Caco-2 (cell line): ENCODE measurements around the gene PRAC2. TPM values are rescaled to one million over a fixed set of nuclear protein-coding genes. Genes with fewer than 3 reads are reported as not detected.

ENCODE experiments used
- BruUV-seq: library from RNA; stranded (reverse); fragments of 400-500 nt; replicated peaks from 2 replicates; lab custom pipeline; 2021; lab: Mats Ljungman, UMichigan
- CTCF ChIA-PET: fragments of 300-600 bp; sonication (Branson Sonifier 250); formaldehyde crosslinking; loops from one replicate; lab custom pipeline; 2022; ENCODE audit warnings: antibody characterized with exemption; lab: Charles Lee
- POLR2A ChIA-PET: fragments of 300-600 bp; sonication (Branson Sonifier 250); formaldehyde crosslinking; loops from one replicate; lab custom pipeline; 2022; ENCODE audit warnings: antibody characterized with exemption; lab: Charles Lee
- DNase-seq, 2 experiments: peaks; one replicate each; pipeline versions ENCODE4 v3.0.0 to v3.0.0-alpha.2; 2020 to 2022
- H3K27me3 ChIP-seq: replicated peaks from 2 replicates; pipeline ENCODE4 v1.6.0; 2011; ENCODE audit warnings: low read length; ENCODE audit not compliant: control insufficient read depth, insufficient read depth
- H3K36me3 ChIP-seq: 2 replicates; pipeline ENCODE4 v1.5.1; 2011; ENCODE audit warnings: low read length; ENCODE audit not compliant: control insufficient read depth, insufficient read depth
- H3K4me1 ChIP-seq: fragments of 250-450 bp; sonication (Bioruptor Pico); 2 replicates; pipeline ENCODE4 v1.5.1; 2020; ENCODE audit warnings: mild to moderate bottlenecking
- H3K4me3 ChIP-seq: 2 replicates; pipeline ENCODE4 v1.5.1; 2011; ENCODE audit warnings: low read depth, mild to moderate bottlenecking, control low read depth, low read length
- H3K9me3 ChIP-seq: fragments of 250-450 bp; sonication (Bioruptor Pico); 2 replicates; pipeline ENCODE4 v1.5.1; 2020; ENCODE audit warnings: mild to moderate bottlenecking, moderate library complexity
- H3K27ac Mint-ChIP-seq: one replicate; pipeline ENCODE4 v1.8.0; 2022; ENCODE audit warnings: mixed read lengths; ENCODE audit not compliant: unreplicated experiment
- H3K27me3 Mint-ChIP-seq: one replicate; pipeline ENCODE4 v1.8.0; 2022; ENCODE audit warnings: mixed read lengths; ENCODE audit not compliant: insufficient read depth, unreplicated experiment
- H3K36me3 Mint-ChIP-seq: one replicate; pipeline ENCODE4 v1.8.0; 2022; ENCODE audit warnings: mild to moderate bottlenecking, mixed read lengths; ENCODE audit not compliant: insufficient read depth, unreplicated experiment
- H3K4me1 Mint-ChIP-seq: one replicate; pipeline ENCODE4 v1.8.0; 2022; ENCODE audit warnings: low read depth, mixed read lengths; ENCODE audit not compliant: unreplicated experiment
- H3K4me3 Mint-ChIP-seq: one replicate; pipeline ENCODE4 v1.8.0; 2022; ENCODE audit warnings: mild to moderate bottlenecking, moderate library complexity, mixed read lengths; ENCODE audit not compliant: unreplicated experiment
- H3K9me3 Mint-ChIP-seq: one replicate; pipeline ENCODE4 v1.8.0; 2022; ENCODE audit warnings: mixed read lengths; ENCODE audit not compliant: unreplicated experiment
- intact Hi-C: fragments of 100-400 bp; cut with micrococcal nuclease; formaldehyde crosslinking; loops from one replicate; pipeline ENCODE4 v1.10.0; 2022; ENCODE audit not compliant: unreplicated experiment
- microRNA-seq: library from miRNA; unstranded; fragments of <30 nt; microRNA quantifications from one replicate; pipeline ENCODE4 v1.2.0, GENCODE V29; 2022
- total RNA-seq: library from RNA; stranded (reverse); gene quantifications from 2 replicates; pipeline ENCODE4 v1.2.3, GENCODE V29; 2022
- TF ChIP-seq, protein P1 (sequence below), 2 experiments: fragments of 200-600 bp in 1 of 2; IDR thresholded peaks; 1 replicate in 1 of 2; 2 replicates in 1 of 2; pipeline versions ENCODE4 v1.5.1 to v1.8.0; 2011 to 2022; ENCODE audit warnings: antibody characterized with exemption in 1 of 2, control low read depth in 1 of 2, inconsistent platforms in 1 of 2, low read depth in 1 of 2, low read length in 1 of 2, mild to moderate bottlenecking in 1 of 2, moderate library complexity in 1 of 2; ENCODE audit not compliant: insufficient read depth in 1 of 2, severe bottlenecking in 1 of 2, unreplicated experiment in 1 of 2

Gene PRAC2
- total RNA-seq, 1 experiment from 2014 or later, result not detected

DNA sequence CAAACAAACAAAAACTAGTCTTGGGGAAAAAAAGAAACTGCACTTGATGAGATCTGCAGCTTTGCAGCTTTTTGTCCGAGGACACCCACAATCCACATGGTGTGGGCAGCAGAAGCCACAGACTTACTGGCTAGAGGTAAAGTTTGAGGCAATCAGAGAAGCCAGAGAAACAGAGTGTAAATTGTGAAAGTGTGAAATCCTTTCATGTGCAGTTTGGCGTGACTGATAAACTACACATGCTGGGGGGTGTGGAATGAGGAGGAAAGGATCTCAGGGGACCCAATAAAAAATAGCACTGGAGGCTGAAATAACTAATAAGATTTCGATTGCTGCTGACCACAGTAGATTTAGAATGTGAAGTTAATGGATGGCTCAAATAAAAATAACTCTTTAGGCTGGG lies 48.0 kb downstream of the PRAC2 start:
- no peak overlapping the region for H3K4me3 Mint-ChIP-seq
- peaks cover 6% of the 10 kb centered on the region for H3K9me3 Mint-ChIP-seq
- Histone ChIP-seq H3K9me3 (0 out of 2 replicates have a peak, but pooled peaks cover 4% of the 10 kb centered on the region), H3K4me1 (no peaks in the 10 kb centered on the region), H3K27me3 (no peaks in the 10 kb centered on the region), H3K4me3 (no peak overlapping the region), H3K36me3 (no peaks in the 10 kb centered on the region)
- no peaks in the 10 kb centered on the region for H3K4me1 Mint-ChIP-seq
- H3K27ac Mint-ChIP-seq, result no peak overlapping the region
- H3K36me3 Mint-ChIP-seq, result no peaks in the 10 kb centered on the region
- ChIA-PET CTCF (interaction anchor here (0.6 kb wide), 1 partner anchor 43 kb away, joined by 3 read pairs; the partner anchor contains the start of gene HOXB13), POLR2A (no interaction called here)
- H3K27me3 Mint-ChIP-seq, result peaks cover 6% of the 10 kb centered on the region
- DNase-seq, result no peak
- intact Hi-C loops, result no loop called here
- TF ChIP-seq, protein P1, sequence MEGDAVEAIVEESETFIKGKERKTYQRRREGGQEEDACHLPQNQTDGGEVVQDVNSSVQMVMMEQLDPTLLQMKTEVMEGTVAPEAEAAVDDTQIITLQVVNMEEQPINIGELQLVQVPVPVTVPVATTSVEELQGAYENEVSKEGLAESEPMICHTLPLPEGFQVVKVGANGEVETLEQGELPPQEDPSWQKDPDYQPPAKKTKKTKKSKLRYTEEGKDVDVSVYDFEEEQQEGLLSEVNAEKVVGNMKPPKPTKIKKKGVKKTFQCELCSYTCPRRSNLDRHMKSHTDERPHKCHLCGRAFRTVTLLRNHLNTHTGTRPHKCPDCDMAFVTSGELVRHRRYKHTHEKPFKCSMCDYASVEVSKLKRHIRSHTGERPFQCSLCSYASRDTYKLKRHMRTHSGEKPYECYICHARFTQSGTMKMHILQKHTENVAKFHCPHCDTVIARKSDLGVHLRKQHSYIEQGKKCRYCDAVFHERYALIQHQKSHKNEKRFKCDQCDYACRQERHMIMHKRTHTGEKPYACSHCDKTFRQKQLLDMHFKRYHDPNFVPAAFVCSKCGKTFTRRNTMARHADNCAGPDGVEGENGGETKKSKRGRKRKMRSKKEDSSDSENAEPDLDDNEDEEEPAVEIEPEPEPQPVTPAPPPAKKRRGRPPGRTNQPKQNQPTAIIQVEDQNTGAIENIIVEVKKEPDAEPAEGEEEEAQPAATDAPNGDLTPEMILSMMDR (IDR thresholded peaks at IDR 0.05; ENCODE audit: insufficient read depth in 1 of 2, low read depth in 1 of 2, low read length in 1 of 2, severe bottlenecking in 1 of 2, unreplicated experiment in 1 of 2), result no peak
- BruUV-seq, result no TSS peak

DNA sequence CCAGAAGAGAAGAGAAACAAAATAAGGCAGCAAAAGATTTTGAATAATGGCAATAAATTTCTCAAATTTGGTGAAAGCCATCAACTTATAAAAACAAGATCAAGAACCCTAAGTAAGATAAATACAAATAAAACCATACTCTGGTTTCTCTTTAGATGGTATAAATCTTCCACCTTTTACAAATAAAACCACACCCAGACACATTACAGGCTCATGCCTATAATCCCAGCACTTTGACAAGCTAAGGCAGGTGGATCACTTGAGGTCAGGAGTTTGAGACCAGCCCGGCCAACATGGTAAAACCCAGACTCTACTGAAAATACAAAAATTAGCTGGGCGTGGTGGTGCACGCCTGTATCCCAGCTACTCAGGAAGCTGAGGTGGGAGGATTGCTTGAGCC lies 50.3 kb downstream of the PRAC2 start:
- H3K9me3 ChIP-seq, result 0 out of 2 replicates have a peak, but pooled peaks cover 7% of the 10 kb centered on the region
- TF ChIP-seq, protein P1 (IDR thresholded peaks at IDR 0.05; ENCODE audit: insufficient read depth in 1 of 2, low read depth in 1 of 2, low read length in 1 of 2, severe bottlenecking in 1 of 2, unreplicated experiment in 1 of 2), result no peak
- no peaks in the 10 kb centered on the region for H3K36me3 Mint-ChIP-seq
- H3K4me1 Mint-ChIP-seq, result no peaks in the 10 kb centered on the region
- peaks cover 6% of the 10 kb centered on the region for H3K27me3 Mint-ChIP-seq
- peaks cover 9% of the 10 kb centered on the region for H3K9me3 Mint-ChIP-seq
- H3K4me1 ChIP-seq, result no peaks in the 10 kb centered on the region
- BruUV-seq, result no TSS peak
- DNase-seq, result no peak
- ChIA-PET CTCF (no interaction called here), POLR2A (no interaction called here)
- H3K4me3 Mint-ChIP-seq, result no peak overlapping the region
- H3K4me3 ChIP-seq, result no peak overlapping the region
- no peaks in the 10 kb centered on the region for H3K27me3 ChIP-seq
- intact Hi-C loops, result no loop called here
- no peak overlapping the region for H3K27ac Mint-ChIP-seq
- no peaks in the 10 kb centered on the region for H3K36me3 ChIP-seq

Small RNA genes lying within 50 kb of the gene (microRNA-seq; reads per million reads assigned to microRNA genes)
- gene MIR3185, result not detected

Other genes starting within 250 kb of the PRAC2 start
- not detected in 2 replicates for gene HOXB1, start 192.2 kb upstream of the PRAC2 start, total RNA-seq
- gene HOXB2, start 178.1 kb upstream of the PRAC2 start, total RNA-seq, result 0.65 and 1.1 TPM in 2 replicates
- 3.4 and 3.9 TPM in 2 replicates for gene HOXB4, start 144.8 kb upstream of the PRAC2 start, total RNA-seq
- gene HOXB3, start 132.9 kb upstream of the PRAC2 start, total RNA-seq, result 7.2 and 10.1 TPM in 2 replicates
- not detected in 2 replicates for gene HOXB5, start 129.4 kb upstream of the PRAC2 start, total RNA-seq
- gene HOXB6, start 118.2 kb upstream of the PRAC2 start, total RNA-seq, result 1.8 and 1.9 TPM in 2 replicates
- 23.7 and 28.2 TPM in 2 replicates for gene HOXB7, start 112.2 kb upstream of the PRAC2 start, total RNA-seq
- 0.39 and 1.2 TPM in 2 replicates for gene HOXB8, start 107.9 kb upstream of the PRAC2 start, total RNA-seq
- 4.5 and 5.4 TPM in 2 replicates for gene HOXB9, start 96.8 kb upstream of the PRAC2 start, total RNA-seq
- gene PRAC1, start 667 bp upstream of the PRAC2 start, total RNA-seq, result not detected in 2 replicates
- 4.3 and 5.5 TPM in 2 replicates for gene HOXB13, start 5.6 kb downstream of the PRAC2 start, total RNA-seq
- 0.16 and 0.81 TPM in 2 replicates for gene TTLL6, start 94.0 kb downstream of the PRAC2 start, total RNA-seq
- 233 and 251 TPM in 2 replicates for gene CALCOCO2, start 107.8 kb downstream of the PRAC2 start, total RNA-seq
- 161 and 172 TPM in 2 replicates for gene ATP5MC1, start 169.6 kb downstream of the PRAC2 start, total RNA-seq
- gene UBE2Z, start 185.2 kb downstream of the PRAC2 start, total RNA-seq, result 182 and 187 TPM in 2 replicates
- gene SNF8, start 221.7 kb downstream of the PRAC2 start, total RNA-seq, result 457 and 461 TPM in 2 replicates
- gene GIP, start 245.4 kb downstream of the PRAC2 start, total RNA-seq, result 0.59 and 0.63 TPM in 2 replicates